Loucy (cell line): ENCODE measurements around the gene MAN2C1.

Experiments used
- H2AFZ ChIP-seq: fragments of 200-600 bp; sonication (generic); 2 replicates; pipeline ENCODE4 v1.6.0; 2016; ENCODE audit warnings: antibody characterized with exemption, mild to moderate bottlenecking, low read length, moderate library complexity
- H3F3A ChIP-seq: fragments of 200-600 bp; 2 replicates; pipeline ENCODE4 v1.6.0; 2016; ENCODE audit warnings: antibody characterized with exemption, low read depth, mild to moderate bottlenecking
- H3K27me3 ChIP-seq: fragments of 200-600 bp; sonication (generic); 2 replicates; pipeline ENCODE4 v1.6.1; 2014; ENCODE audit warnings: low read length, mild to moderate bottlenecking; ENCODE audit not compliant: insufficient read depth, poor library complexity, severe bottlenecking
- H3K36me3 ChIP-seq: fragments of 200-600 bp; sonication (generic); 2 replicates; pipeline ENCODE4 v1.6.1; 2016; ENCODE audit warnings: low read length; ENCODE audit not compliant: insufficient read depth
- H3K4me1 ChIP-seq: fragments of 200-600 bp; sonication (generic); 2 replicates; pipeline ENCODE4 v1.5.1; 2014; ENCODE audit warnings: low read length, mild to moderate bottlenecking; ENCODE audit not compliant: insufficient read depth, poor library complexity, severe bottlenecking
- H3K4me2 ChIP-seq: fragments of 200-600 bp; sonication (generic); 2 replicates; pipeline ENCODE4 v1.6.0; 2014; ENCODE audit warnings: antibody characterized with exemption, low read length, low read depth, mild to moderate bottlenecking; ENCODE audit not compliant: poor library complexity, severe bottlenecking
- H3K4me3 ChIP-seq: fragments of 200-600 bp; sonication (generic); 2 replicates; pipeline ENCODE4 v1.5.1; 2014; ENCODE audit warnings: low read length, mild to moderate bottlenecking, mixed read lengths; ENCODE audit not compliant: poor library complexity, severe bottlenecking
- H3K79me2 ChIP-seq: fragments of 200-600 bp; sonication (generic); 2 replicates; pipeline ENCODE4 v1.6.1; 2014; ENCODE audit warnings: low read length; ENCODE audit not compliant: insufficient read depth
- H3K9ac ChIP-seq: fragments of 200-600 bp; sonication (generic); 2 replicates; pipeline ENCODE4 v1.6.0; 2014; ENCODE audit warnings: mild to moderate bottlenecking, low read depth, low read length, moderate library complexity; ENCODE audit not compliant: poor library complexity, severe bottlenecking
- H3K9me2 ChIP-seq: fragments of 200-600 bp; sonication (generic); replicated peaks from 2 replicates; pipeline ENCODE4 v1.6.1; 2016; ENCODE audit warnings: low read depth, low read length, mixed read lengths
- H3K9me3 ChIP-seq: fragments of 200-600 bp; sonication (generic); 2 replicates; pipeline ENCODE4 v1.6.1; 2014; ENCODE audit warnings: mild to moderate bottlenecking, antibody characterized with exemption, low read length, low read depth; ENCODE audit not compliant: insufficient read depth
- H4K20me1 ChIP-seq: fragments of 200-600 bp; sonication (generic); 2 replicates; pipeline ENCODE4 v1.6.0; 2014; ENCODE audit warnings: antibody characterized with exemption, low read length, mild to moderate bottlenecking; ENCODE audit not compliant: insufficient read depth, poor library complexity, severe bottlenecking
- EZH2phosphoT487 ChIP-seq: fragments of 200-600 bp; IDR thresholded peaks from 2 replicates; pipeline ENCODE4 v1.6.1; 2018; ENCODE audit warnings: antibody characterized with exemption, mild to moderate bottlenecking, moderate library complexity, borderline replicate concordance
- TF ChIP-seq, protein P1 (sequence below): fragments of 200-600 bp; sonication (generic); conservative IDR thresholded peaks from 2 replicates; pipeline ENCODE4 v1.5.1; 2014; ENCODE audit warnings: mild to moderate bottlenecking, antibody characterized with exemption, low read length

Gene MAN2C1

DNA sequence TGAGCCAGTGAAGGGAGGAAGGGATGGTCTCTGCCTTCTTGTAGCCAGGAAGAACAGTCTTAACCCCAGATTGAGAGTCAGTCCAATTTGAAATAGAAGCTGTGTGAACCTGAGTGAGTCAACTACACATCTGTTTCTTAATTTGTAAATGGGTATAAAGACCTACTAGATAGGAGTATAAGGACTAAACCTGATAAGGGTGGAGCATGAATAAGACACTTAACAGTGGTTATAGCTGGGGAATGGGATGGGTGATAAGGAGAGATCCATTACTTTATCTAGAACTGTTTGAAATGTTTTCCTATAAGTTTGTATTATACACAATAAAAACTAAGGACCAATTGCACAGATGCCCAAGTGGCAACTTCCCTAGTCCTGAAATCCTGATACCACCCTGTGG is 1.4 kb downstream of the MAN2C1 start:
- peaks cover 17% of the 10 kb centered on the region for H3K4me1 ChIP-seq
- peak overlapping the region; percentile 85 for H3K4me3 ChIP-seq
- H3K9me2 ChIP-seq, result no peaks in the 10 kb centered on the region
- no peaks in the 10 kb centered on the region for H3K9me3 ChIP-seq
- peak overlapping the region; percentile 88 for H3K9ac ChIP-seq
- peaks cover 24% of the 10 kb centered on the region for H3K79me2 ChIP-seq
- H4K20me1 ChIP-seq, result no peaks in the 10 kb centered on the region
- peak overlapping the region; percentile 93 for H3K4me2 ChIP-seq
- TF ChIP-seq, protein P1, sequence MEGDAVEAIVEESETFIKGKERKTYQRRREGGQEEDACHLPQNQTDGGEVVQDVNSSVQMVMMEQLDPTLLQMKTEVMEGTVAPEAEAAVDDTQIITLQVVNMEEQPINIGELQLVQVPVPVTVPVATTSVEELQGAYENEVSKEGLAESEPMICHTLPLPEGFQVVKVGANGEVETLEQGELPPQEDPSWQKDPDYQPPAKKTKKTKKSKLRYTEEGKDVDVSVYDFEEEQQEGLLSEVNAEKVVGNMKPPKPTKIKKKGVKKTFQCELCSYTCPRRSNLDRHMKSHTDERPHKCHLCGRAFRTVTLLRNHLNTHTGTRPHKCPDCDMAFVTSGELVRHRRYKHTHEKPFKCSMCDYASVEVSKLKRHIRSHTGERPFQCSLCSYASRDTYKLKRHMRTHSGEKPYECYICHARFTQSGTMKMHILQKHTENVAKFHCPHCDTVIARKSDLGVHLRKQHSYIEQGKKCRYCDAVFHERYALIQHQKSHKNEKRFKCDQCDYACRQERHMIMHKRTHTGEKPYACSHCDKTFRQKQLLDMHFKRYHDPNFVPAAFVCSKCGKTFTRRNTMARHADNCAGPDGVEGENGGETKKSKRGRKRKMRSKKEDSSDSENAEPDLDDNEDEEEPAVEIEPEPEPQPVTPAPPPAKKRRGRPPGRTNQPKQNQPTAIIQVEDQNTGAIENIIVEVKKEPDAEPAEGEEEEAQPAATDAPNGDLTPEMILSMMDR, result no peak
- no peak for TF ChIP-seq EZH2phosphoT487
- H3F3A ChIP-seq, result no peaks in the 10 kb centered on the region
- peaks cover 33% of the 10 kb centered on the region for H3K36me3 ChIP-seq
- H3K27me3 ChIP-seq, result no peaks in the 10 kb centered on the region
- no peak overlapping the region for H2AFZ ChIP-seq

DNA sequence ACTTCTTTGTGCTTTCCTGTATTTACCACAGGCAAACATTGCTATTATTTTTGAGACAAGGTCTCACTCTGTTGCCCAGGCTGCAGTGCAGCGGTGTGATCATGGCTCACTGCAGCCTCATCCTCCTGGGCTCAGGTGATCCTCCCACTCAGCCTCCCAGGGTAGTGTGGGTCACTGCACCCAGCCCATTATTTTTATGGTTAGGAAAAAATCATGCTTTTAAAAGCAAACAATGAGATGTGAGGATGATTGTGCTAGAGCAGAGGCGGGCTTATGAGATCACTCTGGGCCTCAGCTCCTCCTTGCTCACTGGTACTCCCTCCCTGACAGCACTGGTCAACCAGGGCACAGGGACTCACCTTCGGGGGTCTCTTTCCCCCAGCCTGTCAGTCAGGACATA is 2.2 kb downstream of the MAN2C1 start:
- TF ChIP-seq EZH2phosphoT487, result no peak
- TF ChIP-seq, protein P1, result no peak
- H3K27me3 ChIP-seq, result no peaks in the 10 kb centered on the region
- H3K9ac ChIP-seq, result no peak overlapping the region
- H3K9me2 ChIP-seq, result no peaks in the 10 kb centered on the region
- peaks cover 24% of the 10 kb centered on the region for H3K36me3 ChIP-seq
- peaks cover 17% of the 10 kb centered on the region for H3K4me1 ChIP-seq
- peaks cover 24% of the 10 kb centered on the region for H3K79me2 ChIP-seq
- no peaks in the 10 kb centered on the region for H3K9me3 ChIP-seq
- peak overlapping the region; percentile 93 for H3K4me2 ChIP-seq
- H2AFZ ChIP-seq, result no peak overlapping the region
- no peaks in the 10 kb centered on the region for H3F3A ChIP-seq
- no peak overlapping the region for H3K4me3 ChIP-seq
- no peaks in the 10 kb centered on the region for H4K20me1 ChIP-seq

DNA sequence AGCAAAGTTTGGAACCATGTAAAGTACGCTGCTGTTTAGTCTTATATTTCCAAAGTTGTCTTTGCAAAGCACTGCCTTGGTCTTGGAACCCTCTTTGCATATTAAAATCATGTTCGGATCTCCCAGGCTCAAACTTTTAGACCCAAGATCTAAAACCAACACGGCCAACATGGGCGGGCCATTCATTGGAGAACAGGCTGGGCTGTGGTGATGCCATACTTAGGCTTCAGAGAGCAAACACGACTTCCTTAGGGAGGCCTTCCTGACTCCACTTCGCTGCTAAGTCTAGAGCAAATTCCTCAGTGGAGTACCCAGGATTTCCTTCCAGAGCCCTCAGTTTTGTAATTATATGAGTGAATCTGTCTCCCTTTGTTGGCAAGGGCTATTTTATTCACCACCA is 3.5 kb downstream of the MAN2C1 start:
- Histone ChIP-seq H3K9ac (no peak overlapping the region), H4K20me1 (no peaks in the 10 kb centered on the region), H3K4me2 (no peak overlapping the region), H3K4me1 (peaks cover 17% of the 10 kb centered on the region), H2AFZ (no peak overlapping the region), H3K9me2 (no peaks in the 10 kb centered on the region), H3K27me3 (no peaks in the 10 kb centered on the region), H3K36me3 (peaks cover 12% of the 10 kb centered on the region; the same call in 1 of the 2 replicates), H3K9me3 (no peaks in the 10 kb centered on the region), H3K79me2 (peaks cover 24% of the 10 kb centered on the region), H3K4me3 (no peak overlapping the region), H3F3A (no peaks in the 10 kb centered on the region)
- TF ChIP-seq, protein P1, result no peak
- TF ChIP-seq EZH2phosphoT487, result no peak
